OCI-LY1 (cell line): ENCODE results near the gene ANKRD39.

Experiments used
- CTCF ChIP-seq: fragments of 200-600 bp; sonication (generic), shearing (Covaris generic); IDR thresholded peaks from 2 replicates; pipeline ENCODE4 v1.5.1; 2017; ENCODE audit warnings: mild to moderate bottlenecking, antibody characterized with exemption, low read length, moderate library complexity, mixed read lengths
- EZH2 ChIP-seq: fragments of 200-600 bp; sonication (generic), shearing (Covaris generic); IDR thresholded peaks from 2 replicates; pipeline ENCODE4 v1.8.0; 2017; ENCODE audit warnings: borderline replicate concordance, mixed run types, mild to moderate bottlenecking, antibody characterized with exemption, low read length, moderate library complexity, mixed read lengths

GRCh38 chr2:96863575-96864342, 5.9 kb upstream of the ANKRD39 start:
- TF ChIP-seq CTCF (no peak), EZH2 (no peak)
